Measurements from ENCODE around the gene PHACTR1. TPM values are rescaled to one million over a fixed set of nuclear protein-coding genes. Genes with fewer than 3 reads are reported as not detected.

Gene PHACTR1
- total and polyA plus RNA-seq, 4 donors: 0.31 to 1.5 (median 0.79) TPM

DNA sequence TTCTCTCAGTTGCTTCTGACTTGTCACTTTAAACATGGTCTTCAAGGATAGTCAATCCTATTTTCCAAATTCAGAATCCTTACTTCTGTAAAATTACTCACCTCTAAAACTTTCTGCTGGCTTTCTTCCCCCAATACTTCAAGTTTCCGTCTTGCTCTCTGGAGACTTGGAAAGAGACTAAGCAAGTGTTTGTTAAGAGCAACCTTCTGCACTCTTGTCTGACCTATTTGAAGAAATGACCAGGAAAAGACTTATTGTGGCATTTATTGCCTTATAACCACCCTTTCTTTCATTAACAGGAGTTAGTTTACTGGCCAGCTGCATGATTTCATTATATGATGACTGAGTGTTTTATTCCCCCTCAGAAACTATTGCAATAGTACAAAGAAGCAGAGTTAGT lies 430.8 kb downstream of the PHACTR1 start:
- Histone ChIP-seq H3K4me1 (ENCODE audit: control insufficient read depth in 4 of 4, insufficient read depth in 4 of 4, low read length in 3 of 4) (no peaks in the 10 kb centered on the region), H3K27me3 (ENCODE audit: control insufficient read depth in 4 of 4, insufficient read depth in 4 of 4, low read length in 3 of 4) (peaks cover 0 to 5% (median 2%) of the 10 kb centered on the region in 4 donors), H3K4me3 (ENCODE audit: low read depth in 1 of 3, low read length in 3 of 3) (no peak overlapping the region), H3K9me3 (ENCODE audit: control insufficient read depth in 4 of 4, low read length in 3 of 4) (no peaks in the 10 kb centered on the region), H3K9ac (ENCODE audit: low read depth in 1 of 2, low read length in 2 of 2) (no peak overlapping the region), H3K36me3 (ENCODE audit: control insufficient read depth in 4 of 4, insufficient read depth in 3 of 4, low read depth in 1 of 4, low read length in 3 of 4) (no peaks in the 10 kb centered on the region), H3K27ac (ENCODE audit: low read depth in 1 of 2, low read length in 2 of 2) (no peak overlapping the region)
- TF ChIP-seq RAD21 (IDR thresholded peaks at IDR 0.05): no peak
- TF ChIP-seq GABPA (IDR thresholded peaks at IDR 0.05 in 1 of 2, conservative IDR thresholded peaks at IDR 0.05 in 1 of 2): no peak
- no peak for TF ChIP-seq MAX (IDR thresholded peaks at IDR 0.05)
- 85% methylated on average over 1 of the region's 1 CpG for WGBS
- DNase-seq (ENCODE audit: low spot score): no peak

DNA sequence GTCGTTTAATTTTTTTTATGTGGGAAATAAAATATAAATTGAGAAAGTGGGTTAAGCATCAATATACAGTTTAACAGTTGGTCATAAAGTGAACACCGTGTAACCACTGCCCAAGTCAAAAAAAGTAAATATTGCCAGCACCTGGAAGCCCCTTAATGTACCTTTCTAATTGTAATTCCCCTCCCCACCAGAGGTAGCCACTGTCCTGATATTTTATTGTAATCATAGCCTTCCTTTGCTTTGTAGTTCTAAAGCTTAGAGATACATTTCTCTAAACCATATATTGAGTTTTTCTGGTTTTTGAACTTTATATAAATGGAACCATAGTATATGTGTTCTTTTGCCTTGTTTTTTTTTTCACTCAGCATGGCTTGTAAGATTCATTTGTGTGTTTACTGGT lies 431.2 kb downstream of the PHACTR1 start:
- H3K4me3 ChIP-seq (ENCODE audit: low read depth in 1 of 3, low read length in 3 of 3): no peak overlapping the region
- H3K27ac ChIP-seq (ENCODE audit: low read depth in 1 of 2, low read length in 2 of 2): no peak overlapping the region
- H3K9me3 ChIP-seq (ENCODE audit: control insufficient read depth in 4 of 4, low read length in 3 of 4): no peaks in the 10 kb centered on the region
- H3K9ac ChIP-seq (ENCODE audit: low read depth in 1 of 2, low read length in 2 of 2): no peak overlapping the region
- TF ChIP-seq, protein P1, sequence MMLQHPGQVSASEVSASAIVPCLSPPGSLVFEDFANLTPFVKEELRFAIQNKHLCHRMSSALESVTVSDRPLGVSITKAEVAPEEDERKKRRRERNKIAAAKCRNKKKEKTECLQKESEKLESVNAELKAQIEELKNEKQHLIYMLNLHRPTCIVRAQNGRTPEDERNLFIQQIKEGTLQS (IDR thresholded peaks at IDR 0.05): no peak
- no peak for TF ChIP-seq FOXA2 (IDR thresholded peaks at IDR 0.05)
- no peak for TF ChIP-seq RAD21 (IDR thresholded peaks at IDR 0.05)
- no peak for TF ChIP-seq JUND (IDR thresholded peaks at IDR 0.05)
- TF ChIP-seq REST (IDR thresholded peaks at IDR 0.05): no peak
- TF ChIP-seq YY1 (IDR thresholded peaks at IDR 0.05): no peak
- TF ChIP-seq TAF1 (conservative IDR thresholded peaks at IDR 0.05): no peak
- TF ChIP-seq, protein P2, sequence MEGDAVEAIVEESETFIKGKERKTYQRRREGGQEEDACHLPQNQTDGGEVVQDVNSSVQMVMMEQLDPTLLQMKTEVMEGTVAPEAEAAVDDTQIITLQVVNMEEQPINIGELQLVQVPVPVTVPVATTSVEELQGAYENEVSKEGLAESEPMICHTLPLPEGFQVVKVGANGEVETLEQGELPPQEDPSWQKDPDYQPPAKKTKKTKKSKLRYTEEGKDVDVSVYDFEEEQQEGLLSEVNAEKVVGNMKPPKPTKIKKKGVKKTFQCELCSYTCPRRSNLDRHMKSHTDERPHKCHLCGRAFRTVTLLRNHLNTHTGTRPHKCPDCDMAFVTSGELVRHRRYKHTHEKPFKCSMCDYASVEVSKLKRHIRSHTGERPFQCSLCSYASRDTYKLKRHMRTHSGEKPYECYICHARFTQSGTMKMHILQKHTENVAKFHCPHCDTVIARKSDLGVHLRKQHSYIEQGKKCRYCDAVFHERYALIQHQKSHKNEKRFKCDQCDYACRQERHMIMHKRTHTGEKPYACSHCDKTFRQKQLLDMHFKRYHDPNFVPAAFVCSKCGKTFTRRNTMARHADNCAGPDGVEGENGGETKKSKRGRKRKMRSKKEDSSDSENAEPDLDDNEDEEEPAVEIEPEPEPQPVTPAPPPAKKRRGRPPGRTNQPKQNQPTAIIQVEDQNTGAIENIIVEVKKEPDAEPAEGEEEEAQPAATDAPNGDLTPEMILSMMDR (IDR thresholded peaks at IDR 0.05; ENCODE audit: low read depth, low read length, missing input control): no peak
- no peak for TF ChIP-seq RXRA (IDR thresholded peaks at IDR 0.05)
- TF ChIP-seq ZBTB33 (IDR thresholded peaks at IDR 0.05): no peak
- no peak for TF ChIP-seq FOXA1 (IDR thresholded peaks at IDR 0.05)
- no peak for TF ChIP-seq MAX (IDR thresholded peaks at IDR 0.05)
- no peak for TF ChIP-seq GABPA (IDR thresholded peaks at IDR 0.05 in 1 of 2, conservative IDR thresholded peaks at IDR 0.05 in 1 of 2)
- no peak for TF ChIP-seq HNF4A (conservative IDR thresholded peaks at IDR 0.05)
- no peak for TF ChIP-seq HNF4G (IDR thresholded peaks at IDR 0.05)
- no peak for TF ChIP-seq NR2F2 (IDR thresholded peaks at IDR 0.05)
- TF ChIP-seq SP1 (IDR thresholded peaks at IDR 0.05): no peak
- TF ChIP-seq EGR1 (IDR thresholded peaks at IDR 0.05; ENCODE audit: low read depth in 2 of 2): no peak
- no peaks in the 10 kb centered on the region for H3K36me3 ChIP-seq (ENCODE audit: control insufficient read depth in 4 of 4, insufficient read depth in 3 of 4, low read depth in 1 of 4, low read length in 3 of 4)
- H3K4me1 ChIP-seq (ENCODE audit: control insufficient read depth in 4 of 4, insufficient read depth in 4 of 4, low read length in 3 of 4): no peaks in the 10 kb centered on the region
- peaks cover 0 to 5% (median 2%) of the 10 kb centered on the region in 4 donors for H3K27me3 ChIP-seq (ENCODE audit: control insufficient read depth in 4 of 4, insufficient read depth in 4 of 4, low read length in 3 of 4)
- no peak for DNase-seq (ENCODE audit: low spot score)
- 71% methylated on average over 2 of the region's 2 CpGs for WGBS

All from liver (tissue), 9 donors.